Choroid plexus epithelial cell (primary cell): ENCODE data around the gene TSPAN5.
"Not testable (repeated sequence)": the region's sequence is repeated elsewhere in the genome, so short reads cannot be mapped to it uniquely, and the experiment has no call there.

Experiments
- DNase-seq: peaks from one replicate; pipeline ENCODE4 v3.0.0-alpha.2; 2010; ENCODE audit warnings: low read depth
- H3K4me3 ChIP-seq: 2 replicates; pipeline ENCODE4 v1.5.1; 2011; ENCODE audit warnings: low read depth, mild to moderate bottlenecking, control low read depth, low read length, moderate library complexity
- CTCF ChIP-seq: conservative IDR thresholded peaks from 2 replicates; pipeline ENCODE4 v1.5.1; 2011; ENCODE audit warnings: low read depth, mild to moderate bottlenecking, control low read depth, inconsistent platforms, low read length, moderate library complexity

The TSPAN5 gene

GRCh38 chr4:98470366-98470765 is 188.0 kb downstream of the TSPAN5 start:
- no peak for DNase-seq
- TF ChIP-seq CTCF: no peak
- H3K4me3 ChIP-seq: no peak overlapping the region

- no peak overlapping the region for H3K4me3 ChIP-seq
- no peak for DNase-seq
- no peak for TF ChIP-seq CTCF
These were observed 188.6 kb downstream of the TSPAN5 start for GRCh38 chr4:98469771-98470170.

DNA sequence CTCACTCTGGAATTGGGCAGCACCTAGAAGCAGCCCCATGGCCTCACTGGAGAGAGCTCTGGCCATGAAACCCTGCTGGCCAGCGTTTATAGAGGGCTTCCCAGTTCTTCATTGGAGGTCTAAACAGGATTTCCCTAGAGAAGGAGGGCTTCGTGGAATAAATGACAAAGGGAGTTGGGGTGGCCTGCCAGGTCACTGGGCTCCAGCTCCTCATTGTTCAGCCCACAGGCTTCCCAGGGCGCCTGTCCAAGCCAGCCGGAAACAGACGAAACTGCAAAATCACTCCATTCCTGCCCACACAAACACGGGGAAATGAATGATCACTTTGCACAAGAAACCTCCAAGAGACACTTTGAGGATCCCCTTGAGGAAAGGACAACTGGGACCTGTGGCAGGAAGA is 189.7 kb downstream of the TSPAN5 start:
- no peak for TF ChIP-seq CTCF
- DNase-seq: peak; percentile 58
- no peak overlapping the region for H3K4me3 ChIP-seq

DNA sequence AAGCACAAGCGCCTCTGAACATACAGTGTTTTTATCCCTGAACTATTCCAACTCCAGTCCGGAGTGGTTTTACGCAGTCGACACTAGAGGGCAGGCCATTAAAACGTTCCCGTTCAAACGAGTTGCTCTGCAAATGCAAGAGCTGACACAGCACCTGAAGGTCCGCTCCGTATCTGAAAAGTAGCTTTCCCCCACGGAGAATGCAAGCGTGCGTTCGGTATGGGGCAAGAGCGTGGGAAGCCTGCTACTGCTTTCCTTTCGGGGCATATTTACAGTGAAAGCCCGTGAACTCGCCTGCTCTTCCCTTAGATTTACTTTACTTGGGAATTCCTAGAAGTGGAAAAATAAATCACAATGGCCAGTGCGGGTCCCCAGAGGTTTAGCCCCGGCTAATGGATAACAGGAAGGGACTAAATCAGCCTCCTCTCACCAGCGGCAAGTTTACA is 190.8 kb downstream of the TSPAN5 start:
- H3K4me3 ChIP-seq: peak overlapping the region; percentile 52
- TF ChIP-seq CTCF: peak; percentile 87
- DNase-seq: peak; percentile 98

- no peak overlapping the region for H3K4me3 ChIP-seq
- no peak for TF ChIP-seq CTCF
- DNase-seq: peak; percentile 49
These were observed 191.4 kb downstream of the TSPAN5 start for GRCh38 chr4:98466868-98467599.

- no peak overlapping the region for H3K4me3 ChIP-seq
- no peak for DNase-seq
- TF ChIP-seq CTCF: no peak
These were observed 195.9 kb downstream of the TSPAN5 start for GRCh38 chr4:98462487-98462886.

- DNase-seq, H3K4me3 ChIP-seq: not testable (repeated sequence)
These were observed 197.1 kb downstream of the TSPAN5 start for GRCh38 chr4:98461121-98461865.

GRCh38 chr4:98457422-98457821 is 201.0 kb downstream of the TSPAN5 start:
- not testable (repeated sequence) for H3K4me3 ChIP-seq, DNase-seq
